Parathyroid adenoma (tissue), 2 donors: Measurements from ENCODE around the gene PARD3B.

Source experiments
- H2AFZ ChIP-seq: fragments of 300-600 bp; sonication (generic); one replicate; pipeline ENCODE4 v1.7.0; 2017; ENCODE audit warnings: antibody characterized with exemption, mild to moderate bottlenecking
- H3K27ac ChIP-seq: fragments of 300-600 bp; sonication (generic); one replicate; pipeline ENCODE4 v1.7.0; 2017
- H3K27me3 ChIP-seq: fragments of 300-600 bp; sonication (generic); one replicate; pipeline ENCODE4 v1.7.0; 2017; ENCODE audit warnings: low read length; ENCODE audit not compliant: control insufficient read depth, insufficient read depth
- H3K36me3 ChIP-seq: fragments of 300-600 bp; sonication (generic); one replicate; pipeline ENCODE4 v1.7.0; 2017; ENCODE audit warnings: low read length; ENCODE audit not compliant: control insufficient read depth, insufficient read depth
- H3K4me1 ChIP-seq: fragments of 300-600 bp; sonication (generic); one replicate; pipeline ENCODE4 v1.7.0; 2017; ENCODE audit warnings: control low read depth
- H3K4me2 ChIP-seq: fragments of 300-600 bp; sonication (generic); one replicate; pipeline ENCODE4 v1.7.0; 2017; ENCODE audit warnings: low read length
- H3K4me3 ChIP-seq: fragments of 300-600 bp; sonication (generic); one replicate; pipeline ENCODE4 v1.7.0; 2017; ENCODE audit warnings: low read depth, low read length
- H3K79me2 ChIP-seq: fragments of 300-600 bp; sonication (generic); one replicate; pipeline ENCODE4 v1.7.0; 2017; ENCODE audit warnings: control low read depth
- H3K9ac ChIP-seq: fragments of 300-600 bp; sonication (generic); one replicate; pipeline ENCODE4 v1.7.0; 2017; ENCODE audit warnings: mild to moderate bottlenecking
- H3K9me3 ChIP-seq: fragments of 300-600 bp; sonication (generic); one replicate; pipeline ENCODE4 v1.7.0; 2017; ENCODE audit warnings: low read length; ENCODE audit not compliant: control insufficient read depth
- TF ChIP-seq, protein P1 (sequence below): fragments of 300-600 bp; sonication (generic); IDR thresholded peaks from one replicate; pipeline ENCODE4 v1.7.0; 2017; ENCODE audit warnings: antibody characterized with exemption, mild to moderate bottlenecking
- donor health status: primary hyperparathyroidism.

Gene PARD3B

GRCh38 chr2:204744506-204744905, 199.2 kb downstream of the PARD3B start:
- no peaks in the 10 kb centered on the region for H3K27me3 ChIP-seq
- H3K4me2 ChIP-seq: no peak overlapping the region
- H3K4me3 ChIP-seq: no peak overlapping the region
- H2AFZ ChIP-seq: no peak overlapping the region
- no peak overlapping the region for H3K27ac ChIP-seq
- no peaks in the 10 kb centered on the region for H3K4me1 ChIP-seq
- H3K79me2 ChIP-seq: peaks cover 3% of the 10 kb centered on the region
- H3K36me3 ChIP-seq: no peaks in the 10 kb centered on the region
- TF ChIP-seq, protein P1, sequence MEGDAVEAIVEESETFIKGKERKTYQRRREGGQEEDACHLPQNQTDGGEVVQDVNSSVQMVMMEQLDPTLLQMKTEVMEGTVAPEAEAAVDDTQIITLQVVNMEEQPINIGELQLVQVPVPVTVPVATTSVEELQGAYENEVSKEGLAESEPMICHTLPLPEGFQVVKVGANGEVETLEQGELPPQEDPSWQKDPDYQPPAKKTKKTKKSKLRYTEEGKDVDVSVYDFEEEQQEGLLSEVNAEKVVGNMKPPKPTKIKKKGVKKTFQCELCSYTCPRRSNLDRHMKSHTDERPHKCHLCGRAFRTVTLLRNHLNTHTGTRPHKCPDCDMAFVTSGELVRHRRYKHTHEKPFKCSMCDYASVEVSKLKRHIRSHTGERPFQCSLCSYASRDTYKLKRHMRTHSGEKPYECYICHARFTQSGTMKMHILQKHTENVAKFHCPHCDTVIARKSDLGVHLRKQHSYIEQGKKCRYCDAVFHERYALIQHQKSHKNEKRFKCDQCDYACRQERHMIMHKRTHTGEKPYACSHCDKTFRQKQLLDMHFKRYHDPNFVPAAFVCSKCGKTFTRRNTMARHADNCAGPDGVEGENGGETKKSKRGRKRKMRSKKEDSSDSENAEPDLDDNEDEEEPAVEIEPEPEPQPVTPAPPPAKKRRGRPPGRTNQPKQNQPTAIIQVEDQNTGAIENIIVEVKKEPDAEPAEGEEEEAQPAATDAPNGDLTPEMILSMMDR: no peak
- H3K9me3 ChIP-seq: no peaks in the 10 kb centered on the region
- H3K9ac ChIP-seq: no peak overlapping the region

GRCh38 chr2:204748286-204748685, 203.0 kb downstream of the PARD3B start:
- Histone ChIP-seq H3K4me3 (no peak overlapping the region), H3K79me2 (peaks cover 3% of the 10 kb centered on the region), H3K4me1 (no peaks in the 10 kb centered on the region), H2AFZ (no peak overlapping the region), H3K36me3 (no peaks in the 10 kb centered on the region), H3K9ac (no peak overlapping the region), H3K27ac (no peak overlapping the region), H3K27me3 (no peaks in the 10 kb centered on the region), H3K9me3 (no peaks in the 10 kb centered on the region), H3K4me2 (no peak overlapping the region)
- TF ChIP-seq, protein P1: no peak

DNA sequence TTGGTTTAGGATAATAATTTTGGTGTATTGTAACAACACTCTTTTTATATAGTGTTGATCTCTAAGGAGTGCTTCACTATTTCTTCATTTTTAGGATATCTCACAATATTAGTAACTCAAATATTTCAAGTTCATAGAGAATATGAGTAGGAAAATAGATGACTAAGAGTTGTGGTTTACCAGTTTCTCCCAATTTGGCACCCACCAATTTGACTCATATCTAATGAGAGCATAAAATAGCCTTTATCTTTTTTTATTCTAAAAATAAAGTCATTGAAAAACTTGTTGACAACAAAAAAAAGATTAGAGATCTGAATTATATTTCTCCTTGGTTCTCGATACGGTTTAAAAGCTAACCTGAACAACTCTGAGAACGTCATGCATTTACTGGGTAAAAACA, 204.0 kb downstream of the PARD3B start:
- peaks cover 3% of the 10 kb centered on the region for H3K79me2 ChIP-seq
- H3K27me3 ChIP-seq: no peaks in the 10 kb centered on the region
- no peak overlapping the region for H3K27ac ChIP-seq
- no peaks in the 10 kb centered on the region for H3K9me3 ChIP-seq
- no peak overlapping the region for H3K9ac ChIP-seq
- TF ChIP-seq, protein P1: no peak
- no peak overlapping the region for H3K4me2 ChIP-seq
- H3K4me3 ChIP-seq: no peak overlapping the region
- no peaks in the 10 kb centered on the region for H3K36me3 ChIP-seq
- no peaks in the 10 kb centered on the region for H3K4me1 ChIP-seq
- no peak overlapping the region for H2AFZ ChIP-seq

- H3K4me3 ChIP-seq: no peak overlapping the region
- peaks cover 4% of the 10 kb centered on the region for H3K79me2 ChIP-seq
- no peaks in the 10 kb centered on the region for H3K4me1 ChIP-seq
- no peak overlapping the region for H3K27ac ChIP-seq
- TF ChIP-seq, protein P1: no peak
- H3K4me2 ChIP-seq: no peak overlapping the region
- no peak overlapping the region for H3K9ac ChIP-seq
- no peaks in the 10 kb centered on the region for H3K9me3 ChIP-seq
- H3K36me3 ChIP-seq: no peaks in the 10 kb centered on the region
- no peak overlapping the region for H2AFZ ChIP-seq
- H3K27me3 ChIP-seq: no peaks in the 10 kb centered on the region
Observed at GRCh38 chr2:204750389-204750788, 205.1 kb downstream of the PARD3B start.

DNA sequence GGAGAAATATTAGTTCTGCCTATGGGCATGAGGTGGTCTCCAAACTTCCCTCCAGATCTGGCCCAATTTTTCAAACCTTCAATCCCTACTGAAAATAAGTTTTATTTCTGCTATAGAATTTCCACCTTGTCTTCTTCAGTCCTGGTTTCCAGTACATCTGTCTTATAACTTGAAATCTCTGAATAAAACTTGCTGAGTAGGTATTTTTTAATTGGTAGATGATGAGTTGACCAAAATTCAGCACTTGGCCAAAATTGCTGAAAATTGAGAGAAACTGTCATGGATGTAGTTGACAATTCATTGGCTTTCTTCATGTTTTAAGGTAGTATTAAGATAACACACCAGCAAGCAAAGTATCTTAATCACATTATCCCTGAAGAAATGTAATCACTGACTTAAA, 206.2 kb downstream of the PARD3B start:
- Histone ChIP-seq H2AFZ (no peak overlapping the region), H3K9me3 (no peaks in the 10 kb centered on the region), H3K9ac (no peak overlapping the region), H3K4me3 (no peak overlapping the region), H3K79me2 (peaks cover 2% of the 10 kb centered on the region), H3K27me3 (no peaks in the 10 kb centered on the region), H3K4me2 (no peak overlapping the region), H3K36me3 (no peaks in the 10 kb centered on the region), H3K27ac (no peak overlapping the region), H3K4me1 (no peaks in the 10 kb centered on the region)
- TF ChIP-seq, protein P1: no peak
